ENCODE data around the gene ANGPTL3. TPM values are rescaled to one million over a fixed set of nuclear protein-coding genes. Genes with fewer than 3 reads are reported as not detected.
A peak's percentile ranks its signal among the peaks of the same experiment; 100 is the strongest.

Gene ANGPTL3
- total and polyA plus RNA-seq, 2 of the 13 experiments (the other 11 are each of a cell fraction or from before 2014, with no cell fraction given), result 0.40 to 0.51 TPM

DNA sequence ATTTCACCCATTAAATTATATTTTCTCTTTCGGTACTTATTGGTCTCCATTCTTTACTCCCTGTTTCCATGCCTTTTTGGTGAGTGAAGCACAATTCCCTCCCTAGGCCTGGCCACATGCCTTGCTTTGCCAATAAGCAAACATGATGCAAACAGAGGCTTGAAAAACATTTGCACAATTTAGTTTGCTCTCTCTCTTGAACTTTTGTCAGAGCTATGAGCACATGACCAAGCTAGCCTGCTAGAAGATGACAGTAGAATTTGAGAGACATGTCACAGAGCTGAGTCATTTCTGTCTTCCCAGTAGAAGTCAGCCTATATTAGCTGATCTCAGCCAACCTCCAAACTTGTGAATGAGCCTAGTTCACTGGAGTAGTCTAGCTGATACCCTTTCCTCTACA, 24.6 kb downstream of the ANGPTL3 start (continued):
- TF ChIP-seq, protein P1, sequence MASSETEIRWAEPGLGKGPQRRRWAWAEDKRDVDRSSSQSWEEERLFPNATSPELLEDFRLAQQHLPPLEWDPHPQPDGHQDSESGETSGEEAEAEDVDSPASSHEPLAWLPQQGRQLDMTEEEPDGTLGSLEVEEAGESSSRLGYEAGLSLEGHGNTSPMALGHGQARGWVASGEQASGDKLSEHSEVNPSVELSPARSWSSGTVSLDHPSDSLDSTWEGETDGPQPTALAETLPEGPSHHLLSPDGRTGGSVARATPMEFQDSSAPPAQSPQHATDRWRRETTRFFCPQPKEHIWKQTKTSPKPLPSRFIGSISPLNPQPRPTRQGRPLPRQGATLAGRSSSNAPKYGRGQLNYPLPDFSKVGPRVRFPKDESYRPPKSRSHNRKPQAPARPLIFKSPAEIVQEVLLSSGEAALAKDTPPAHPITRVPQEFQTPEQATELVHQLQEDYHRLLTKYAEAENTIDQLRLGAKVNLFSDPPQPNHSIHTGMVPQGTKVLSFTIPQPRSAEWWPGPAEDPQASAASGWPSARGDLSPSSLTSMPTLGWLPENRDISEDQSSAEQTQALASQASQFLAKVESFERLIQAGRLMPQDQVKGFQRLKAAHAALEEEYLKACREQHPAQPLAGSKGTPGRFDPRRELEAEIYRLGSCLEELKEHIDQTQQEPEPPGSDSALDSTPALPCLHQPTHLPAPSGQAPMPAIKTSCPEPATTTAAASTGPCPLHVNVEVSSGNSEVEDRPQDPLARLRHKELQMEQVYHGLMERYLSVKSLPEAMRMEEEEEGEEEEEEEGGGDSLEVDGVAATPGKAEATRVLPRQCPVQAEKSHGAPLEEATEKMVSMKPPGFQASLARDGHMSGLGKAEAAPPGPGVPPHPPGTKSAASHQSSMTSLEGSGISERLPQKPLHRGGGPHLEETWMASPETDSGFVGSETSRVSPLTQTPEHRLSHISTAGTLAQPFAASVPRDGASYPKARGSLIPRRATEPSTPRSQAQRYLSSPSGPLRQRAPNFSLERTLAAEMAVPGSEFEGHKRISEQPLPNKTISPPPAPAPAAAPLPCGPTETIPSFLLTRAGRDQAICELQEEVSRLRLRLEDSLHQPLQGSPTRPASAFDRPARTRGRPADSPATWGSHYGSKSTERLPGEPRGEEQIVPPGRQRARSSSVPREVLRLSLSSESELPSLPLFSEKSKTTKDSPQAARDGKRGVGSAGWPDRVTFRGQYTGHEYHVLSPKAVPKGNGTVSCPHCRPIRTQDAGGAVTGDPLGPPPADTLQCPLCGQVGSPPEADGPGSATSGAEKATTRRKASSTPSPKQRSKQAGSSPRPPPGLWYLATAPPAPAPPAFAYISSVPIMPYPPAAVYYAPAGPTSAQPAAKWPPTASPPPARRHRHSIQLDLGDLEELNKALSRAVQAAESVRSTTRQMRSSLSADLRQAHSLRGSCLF (CRISPR knock-in tag; IDR thresholded peaks at IDR 0.05; ENCODE audit: borderline replicate concordance), result no peak; the same call in 1 of the 2 replicates
- TF ChIP-seq ZNF225 (CRISPR knock-in tag; IDR thresholded peaks at IDR 0.05) (no peak), ZNF543 (CRISPR knock-in tag; IDR thresholded peaks at IDR 0.05) (0 out of 2 replicates have a peak, but pooled peaks have one; percentile 63), KLF9 (CRISPR knock-in tag; IDR thresholded peaks at IDR 0.05; ENCODE audit: low read depth) (no peak), KLF6 (CRISPR knock-in tag; IDR thresholded peaks at IDR 0.05) (peak; percentile 84), GLI4 (CRISPR knock-in tag; IDR thresholded peaks at IDR 0.05; ENCODE audit: borderline replicate concordance) (no peak), EED (CRISPR knock-in tag; IDR thresholded peaks at IDR 0.05) (no peak), ZNF430 (CRISPR knock-in tag; IDR thresholded peaks at IDR 0.05) (peak; percentile 66; the same call in 1 of the 2 replicates), TBX2 (CRISPR knock-in tag; IDR thresholded peaks at IDR 0.05; ENCODE audit: borderline replicate concordance) (peak; percentile 78; the same call in 1 of the 2 replicates), ZNF709 (CRISPR knock-in tag; IDR thresholded peaks at IDR 0.05) (no peak), TEAD2 (CRISPR knock-in tag; IDR thresholded peaks at IDR 0.05) (no peak), SP5 (CRISPR knock-in tag; IDR thresholded peaks at IDR 0.05; ENCODE audit: borderline replicate concordance, low read depth) (peak; percentile 57; the same call in 1 of the 2 replicates)
- TF ChIP-seq, protein P2, sequence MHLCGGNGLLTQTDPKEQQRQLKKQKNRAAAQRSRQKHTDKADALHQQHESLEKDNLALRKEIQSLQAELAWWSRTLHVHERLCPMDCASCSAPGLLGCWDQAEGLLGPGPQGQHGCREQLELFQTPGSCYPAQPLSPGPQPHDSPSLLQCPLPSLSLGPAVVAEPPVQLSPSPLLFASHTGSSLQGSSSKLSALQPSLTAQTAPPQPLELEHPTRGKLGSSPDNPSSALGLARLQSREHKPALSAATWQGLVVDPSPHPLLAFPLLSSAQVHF (CRISPR knock-in tag; IDR thresholded peaks at IDR 0.05), result 0 out of 2 replicates have a peak, but pooled peaks have one; percentile 47
- TF ChIP-seq, protein P3, sequence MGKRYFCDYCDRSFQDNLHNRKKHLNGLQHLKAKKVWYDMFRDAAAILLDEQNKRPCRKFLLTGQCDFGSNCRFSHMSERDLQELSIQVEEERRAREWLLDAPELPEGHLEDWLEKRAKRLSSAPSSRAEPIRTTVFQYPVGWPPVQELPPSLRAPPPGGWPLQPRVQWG (CRISPR knock-in tag; IDR thresholded peaks at IDR 0.05; ENCODE audit: borderline replicate concordance, low read depth), result no peak
- TF ChIP-seq, protein P4, sequence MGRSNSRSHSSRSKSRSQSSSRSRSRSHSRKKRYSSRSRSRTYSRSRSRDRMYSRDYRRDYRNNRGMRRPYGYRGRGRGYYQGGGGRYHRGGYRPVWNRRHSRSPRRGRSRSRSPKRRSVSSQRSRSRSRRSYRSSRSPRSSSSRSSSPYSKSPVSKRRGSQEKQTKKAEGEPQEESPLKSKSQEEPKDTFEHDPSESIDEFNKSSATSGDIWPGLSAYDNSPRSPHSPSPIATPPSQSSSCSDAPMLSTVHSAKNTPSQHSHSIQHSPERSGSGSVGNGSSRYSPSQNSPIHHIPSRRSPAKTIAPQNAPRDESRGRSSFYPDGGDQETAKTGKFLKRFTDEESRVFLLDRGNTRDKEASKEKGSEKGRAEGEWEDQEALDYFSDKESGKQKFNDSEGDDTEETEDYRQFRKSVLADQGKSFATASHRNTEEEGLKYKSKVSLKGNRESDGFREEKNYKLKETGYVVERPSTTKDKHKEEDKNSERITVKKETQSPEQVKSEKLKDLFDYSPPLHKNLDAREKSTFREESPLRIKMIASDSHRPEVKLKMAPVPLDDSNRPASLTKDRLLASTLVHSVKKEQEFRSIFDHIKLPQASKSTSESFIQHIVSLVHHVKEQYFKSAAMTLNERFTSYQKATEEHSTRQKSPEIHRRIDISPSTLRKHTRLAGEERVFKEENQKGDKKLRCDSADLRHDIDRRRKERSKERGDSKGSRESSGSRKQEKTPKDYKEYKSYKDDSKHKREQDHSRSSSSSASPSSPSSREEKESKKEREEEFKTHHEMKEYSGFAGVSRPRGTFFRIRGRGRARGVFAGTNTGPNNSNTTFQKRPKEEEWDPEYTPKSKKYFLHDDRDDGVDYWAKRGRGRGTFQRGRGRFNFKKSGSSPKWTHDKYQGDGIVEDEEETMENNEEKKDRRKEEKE (IDR thresholded peaks at IDR 0.05), result no peak
- TF ChIP-seq, protein P5, sequence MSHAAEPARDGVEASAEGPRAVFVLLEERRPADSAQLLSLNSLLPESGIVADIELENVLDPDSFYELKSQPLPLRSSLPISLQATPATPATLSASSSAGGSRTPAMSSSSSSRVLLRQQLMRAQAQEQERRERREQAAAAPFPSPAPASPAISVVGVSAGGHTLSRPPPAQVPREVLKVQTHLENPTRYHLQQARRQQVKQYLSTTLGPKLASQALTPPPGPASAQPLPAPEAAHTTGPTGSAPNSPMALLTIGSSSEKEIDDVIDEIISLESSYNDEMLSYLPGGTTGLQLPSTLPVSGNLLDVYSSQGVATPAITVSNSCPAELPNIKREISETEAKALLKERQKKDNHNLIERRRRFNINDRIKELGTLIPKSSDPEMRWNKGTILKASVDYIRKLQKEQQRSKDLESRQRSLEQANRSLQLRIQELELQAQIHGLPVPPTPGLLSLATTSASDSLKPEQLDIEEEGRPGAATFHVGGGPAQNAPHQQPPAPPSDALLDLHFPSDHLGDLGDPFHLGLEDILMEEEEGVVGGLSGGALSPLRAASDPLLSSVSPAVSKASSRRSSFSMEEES (CRISPR knock-in tag; IDR thresholded peaks at IDR 0.05), result peak; percentile 100
- TF ChIP-seq, protein P6, sequence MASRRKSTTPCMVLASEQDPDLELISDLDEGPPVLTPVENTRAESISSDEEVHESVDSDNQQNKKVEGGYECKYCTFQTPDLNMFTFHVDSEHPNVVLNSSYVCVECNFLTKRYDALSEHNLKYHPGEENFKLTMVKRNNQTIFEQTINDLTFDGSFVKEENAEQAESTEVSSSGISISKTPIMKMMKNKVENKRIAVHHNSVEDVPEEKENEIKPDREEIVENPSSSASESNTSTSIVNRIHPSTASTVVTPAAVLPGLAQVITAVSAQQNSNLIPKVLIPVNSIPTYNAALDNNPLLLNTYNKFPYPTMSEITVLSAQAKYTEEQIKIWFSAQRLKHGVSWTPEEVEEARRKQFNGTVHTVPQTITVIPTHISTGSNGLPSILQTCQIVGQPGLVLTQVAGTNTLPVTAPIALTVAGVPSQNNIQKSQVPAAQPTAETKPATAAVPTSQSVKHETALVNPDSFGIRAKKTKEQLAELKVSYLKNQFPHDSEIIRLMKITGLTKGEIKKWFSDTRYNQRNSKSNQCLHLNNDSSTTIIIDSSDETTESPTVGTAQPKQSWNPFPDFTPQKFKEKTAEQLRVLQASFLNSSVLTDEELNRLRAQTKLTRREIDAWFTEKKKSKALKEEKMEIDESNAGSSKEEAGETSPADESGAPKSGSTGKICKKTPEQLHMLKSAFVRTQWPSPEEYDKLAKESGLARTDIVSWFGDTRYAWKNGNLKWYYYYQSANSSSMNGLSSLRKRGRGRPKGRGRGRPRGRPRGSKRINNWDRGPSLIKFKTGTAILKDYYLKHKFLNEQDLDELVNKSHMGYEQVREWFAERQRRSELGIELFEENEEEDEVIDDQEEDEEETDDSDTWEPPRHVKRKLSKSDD (CRISPR knock-in tag; IDR thresholded peaks at IDR 0.05; ENCODE audit: low read depth), result peak; percentile 81
